Inflammatory macrophage treated with lipopolysaccharide for 1 hour (primary cell): ENCODE results near the gene DBNL.

Experiments used
- DNase-seq, 2 donors: peaks; one replicate each; pipeline ENCODE4 v3.0.0-alpha.2; 2020 to 2022

The DBNL gene

GRCh38 chr7:44045226-44046014, 918 bp downstream of the DBNL start:
- DNase-seq = peak; percentile 13 to 35

GRCh38 chr7:44046321-44047061, 2.0 kb downstream of the DBNL start:
- DNase-seq = peak; percentile 42 to 57

GRCh38 chr7:44048031-44048795, 3.7 kb downstream of the DBNL start:
- no peak for DNase-seq

GRCh38 chr7:44050121-44050914, 5.8 kb downstream of the DBNL start:
- no peak for DNase-seq

- DNase-seq = no peak
Observed at GRCh38 chr7:44050915-44051560, 6.5 kb downstream of the DBNL start.

GRCh38 chr7:44051611-44052220, 7.2 kb downstream of the DBNL start:
- DNase-seq = no peak

- DNase-seq = no peak
Observed at GRCh38 chr7:44052771-44053365, 8.4 kb downstream of the DBNL start.

GRCh38 chr7:44056681-44057080, 12.2 kb downstream of the DBNL start:
- DNase-seq = no peak

GRCh38 chr7:44057181-44057848, 12.8 kb downstream of the DBNL start:
- no peak for DNase-seq

- no peak for DNase-seq
Observed at GRCh38 chr7:44057849-44058758, 13.6 kb downstream of the DBNL start.

GRCh38 chr7:44058759-44059218, 14.3 kb downstream of the DBNL start:
- DNase-seq = no peak

- no peak for DNase-seq
Observed at GRCh38 chr7:44059219-44060090, 15.0 kb downstream of the DBNL start.

GRCh38 chr7:44060091-44060947, 15.8 kb downstream of the DBNL start:
- DNase-seq = no peak

- no peak for DNase-seq
Observed at GRCh38 chr7:44060948-44061644, 16.6 kb downstream of the DBNL start.

- no peak for DNase-seq
Observed at GRCh38 chr7:44061645-44062179, 17.2 kb downstream of the DBNL start.

GRCh38 chr7:44062180-44062902, 17.8 kb downstream of the DBNL start:
- no peak for DNase-seq
